MCF 10A (cell line): ENCODE measurements around the gene GRAMD1B. TPM values are rescaled to one million over a fixed set of nuclear protein-coding genes. Genes with fewer than 3 reads are reported as not detected.

ENCODE experiments used
- BruUV-seq: library from RNA; stranded (reverse); fragments of 400-500 nt; replicated peaks from 2 replicates; lab custom pipeline; 2021; lab: Mats Ljungman, UMichigan
- CTCF ChIA-PET: fragments of 300-600 bp; sonication (Branson Sonifier 250); formaldehyde crosslinking; extraction: SDS; loops from one replicate; lab custom pipeline; 2021; ENCODE audit warnings: antibody characterized with exemption, inconsistent platforms; lab: Yijun Ruan, JAX
- POLR2A ChIA-PET: fragments of 300-600, 350-650 bp; sonication (Branson Sonifier 250); formaldehyde crosslinking; extraction: SDS; loops from one replicate; lab custom pipeline; 2020; ENCODE audit warnings: antibody characterized with exemption, inconsistent platforms; lab: Yijun Ruan, JAX
- DNase-seq: peaks from one replicate; pipeline ENCODE4 v3.0.0-alpha.2; 2018; ENCODE audit not compliant: unreplicated experiment
- H3K27ac Mint-ChIP-seq: one replicate; pipeline ENCODE4 v1.8.0; 2022; ENCODE audit warnings: mild to moderate bottlenecking, low read depth, mixed read lengths; ENCODE audit not compliant: unreplicated experiment
- H3K27me3 Mint-ChIP-seq: one replicate; pipeline ENCODE4 v1.8.0; 2022; ENCODE audit warnings: mixed read lengths; ENCODE audit not compliant: insufficient read depth, unreplicated experiment
- H3K36me3 Mint-ChIP-seq: one replicate; pipeline ENCODE4 v1.8.0; 2022; ENCODE audit warnings: mild to moderate bottlenecking, moderate library complexity, mixed read lengths; ENCODE audit not compliant: insufficient read depth, unreplicated experiment
- H3K4me1 Mint-ChIP-seq: one replicate; pipeline ENCODE4 v1.8.0; 2022; ENCODE audit warnings: mixed read lengths; ENCODE audit not compliant: insufficient read depth, unreplicated experiment
- H3K4me3 Mint-ChIP-seq: one replicate; pipeline ENCODE4 v1.8.0; 2022; ENCODE audit warnings: mild to moderate bottlenecking, moderate library complexity, mixed read lengths; ENCODE audit not compliant: unreplicated experiment
- H3K9me3 Mint-ChIP-seq: one replicate; pipeline ENCODE4 v1.8.0; 2022; ENCODE audit warnings: mixed read lengths; ENCODE audit not compliant: unreplicated experiment
- intact Hi-C: fragments of 100-400 bp; cut with micrococcal nuclease; formaldehyde crosslinking; loops from 2 replicates; pipeline ENCODE4 v1.14.1; 2022
- microRNA-seq: library from miRNA; unstranded; fragments of <30 nt; microRNA quantifications from one replicate; pipeline ENCODE4 v1.2.0, GENCODE V29; 2022
- total RNA-seq: library from RNA; stranded (reverse); gene quantifications from 2 replicates; pipeline ENCODE4 v1.2.3, GENCODE V29; 2022
- TF ChIP-seq, protein P1 (sequence below): fragments of 200-600 bp; IDR thresholded peaks from one replicate; pipeline ENCODE4 v1.8.0; 2022; ENCODE audit warnings: antibody characterized with exemption, mild to moderate bottlenecking; ENCODE audit not compliant: unreplicated experiment

Gene GRAMD1B
- total RNA-seq, 1 experiment from 2014 or later = 0.26 TPM

- POLR2A ChIA-PET = interaction anchor here (1.4 kb wide), 1 partner anchor 20 kb away, joined by 6 read pairs; the partner anchor contains the start of gene SCN3B
- H3K27me3 Mint-ChIP-seq = no peaks in the 10 kb centered on the region
- BruUV-seq = no TSS peak
- CTCF ChIA-PET = interaction anchor here (1.0 to 2.6 kb wide), 2 partner anchors 34 to 36 kb away, joined by 4 to 11 read pairs; no protein-coding TSS in a partner anchor
- H3K27ac Mint-ChIP-seq = no peak overlapping the region
- TF ChIP-seq, protein P1, sequence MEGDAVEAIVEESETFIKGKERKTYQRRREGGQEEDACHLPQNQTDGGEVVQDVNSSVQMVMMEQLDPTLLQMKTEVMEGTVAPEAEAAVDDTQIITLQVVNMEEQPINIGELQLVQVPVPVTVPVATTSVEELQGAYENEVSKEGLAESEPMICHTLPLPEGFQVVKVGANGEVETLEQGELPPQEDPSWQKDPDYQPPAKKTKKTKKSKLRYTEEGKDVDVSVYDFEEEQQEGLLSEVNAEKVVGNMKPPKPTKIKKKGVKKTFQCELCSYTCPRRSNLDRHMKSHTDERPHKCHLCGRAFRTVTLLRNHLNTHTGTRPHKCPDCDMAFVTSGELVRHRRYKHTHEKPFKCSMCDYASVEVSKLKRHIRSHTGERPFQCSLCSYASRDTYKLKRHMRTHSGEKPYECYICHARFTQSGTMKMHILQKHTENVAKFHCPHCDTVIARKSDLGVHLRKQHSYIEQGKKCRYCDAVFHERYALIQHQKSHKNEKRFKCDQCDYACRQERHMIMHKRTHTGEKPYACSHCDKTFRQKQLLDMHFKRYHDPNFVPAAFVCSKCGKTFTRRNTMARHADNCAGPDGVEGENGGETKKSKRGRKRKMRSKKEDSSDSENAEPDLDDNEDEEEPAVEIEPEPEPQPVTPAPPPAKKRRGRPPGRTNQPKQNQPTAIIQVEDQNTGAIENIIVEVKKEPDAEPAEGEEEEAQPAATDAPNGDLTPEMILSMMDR = no peak
- intact Hi-C loops = no loop called here
- H3K4me1 Mint-ChIP-seq = peaks cover 11% of the 10 kb centered on the region
- DNase-seq = no peak
- H3K36me3 Mint-ChIP-seq = no peaks in the 10 kb centered on the region
- no peaks in the 10 kb centered on the region for H3K9me3 Mint-ChIP-seq
- H3K4me3 Mint-ChIP-seq = no peak overlapping the region
Observed at GRCh38 chr11:123674297-123674696, 244.2 kb downstream of the GRAMD1B start.

Small RNAs within 50 kb of the gene (microRNA-seq; reads per million reads assigned to microRNA genes)
- gene MIR4493 = not detected

Other genes starting within 250 kb of the GRAMD1B start
- gene CLMP, start 235.0 kb upstream of the GRAMD1B start, total RNA-seq = 86.1 and 91.9 TPM in 2 replicates
- gene SCN3B, start 224.4 kb downstream of the GRAMD1B start, total RNA-seq = 1.2 and 3.3 TPM in 2 replicates